GM18520 (cell line): ENCODE measurements around the gene DTD1.
A peak's percentile ranks its signal among the peaks of the same experiment; 100 is the strongest.

Source experiments
- ATAC-seq: cut with Tn5 transposase; IDR thresholded peaks from one replicate; pipeline ENCODE4 v1.9.1; 2021; ENCODE audit not compliant: unreplicated experiment

The DTD1 gene

GRCh38 chr20:18788021-18788420 is 200.2 kb downstream of the DTD1 start:
- ATAC-seq = no peak

DNA sequence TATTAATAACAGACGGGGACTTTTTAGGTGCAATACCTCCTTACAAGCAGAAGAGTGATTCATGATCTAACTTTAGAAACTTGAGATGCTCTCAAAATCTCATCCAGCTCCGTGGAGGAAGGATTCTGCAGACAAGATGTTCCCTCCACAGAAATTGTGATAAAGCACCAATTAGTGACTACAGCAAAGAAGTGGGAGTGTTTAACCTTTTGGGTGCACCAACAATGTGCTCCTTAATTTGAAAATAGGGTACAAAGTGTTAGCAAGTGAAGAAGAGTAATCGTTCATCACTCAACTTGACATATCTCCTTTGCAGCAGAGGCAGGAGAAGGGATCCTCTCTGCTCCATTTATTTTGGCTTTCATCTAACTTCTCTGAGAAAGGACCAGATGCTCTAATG is 202.9 kb downstream of the DTD1 start:
- no peak for ATAC-seq

GRCh38 chr20:18793625-18794427 is 206.0 kb downstream of the DTD1 start:
- ATAC-seq = peak; percentile 91

DNA sequence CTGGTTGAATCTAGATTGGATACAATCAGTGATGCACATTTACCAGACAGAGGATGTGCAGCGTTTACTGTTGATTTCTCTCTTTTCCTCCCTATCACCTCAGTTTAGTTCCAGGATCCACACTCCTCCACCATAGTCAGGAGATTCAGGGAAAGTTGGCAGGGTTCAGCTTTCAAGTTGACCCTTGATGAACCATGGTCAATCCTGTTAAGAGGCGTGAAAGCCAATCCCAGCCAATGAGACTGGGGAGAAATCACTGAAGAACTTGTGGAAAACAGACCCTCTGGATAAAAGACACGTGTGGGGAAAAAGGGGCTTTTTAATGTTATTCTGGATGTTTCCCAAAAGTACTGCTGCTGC is 206.6 kb downstream of the DTD1 start:
- ATAC-seq = no peak

GRCh38 chr20:18795366-18795765 is 207.5 kb downstream of the DTD1 start:
- ATAC-seq = no peak

DNA sequence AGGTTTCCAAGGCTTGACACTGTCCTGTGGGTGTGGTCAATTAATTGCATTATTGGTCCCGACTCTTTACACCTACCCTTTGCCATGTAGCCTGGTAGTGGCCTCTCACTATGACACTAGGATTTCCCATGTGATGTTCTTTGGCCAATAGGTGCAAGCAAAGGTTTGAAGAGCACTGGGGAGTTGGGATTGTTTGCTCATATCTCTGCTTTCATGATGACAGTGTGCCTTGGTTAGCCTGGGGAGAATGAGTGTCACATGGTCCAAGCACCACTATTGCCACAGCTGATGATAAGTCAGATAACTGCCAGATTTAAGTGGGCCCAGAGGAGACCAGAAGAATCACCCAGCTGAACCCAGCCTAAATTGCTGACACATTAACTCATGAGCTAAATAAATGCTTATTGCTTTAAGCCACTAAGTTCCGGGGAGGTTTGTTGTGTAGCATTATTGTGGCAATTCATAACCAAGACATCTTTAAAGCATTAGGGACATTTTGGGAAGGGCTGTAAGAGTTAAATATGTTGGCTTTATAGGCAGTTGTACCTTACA is 208.5 kb downstream of the DTD1 start:
- ATAC-seq = no peak

- ATAC-seq = no peak
These were observed 213.7 kb downstream of the DTD1 start for GRCh38 chr20:18801516-18801915.

DNA sequence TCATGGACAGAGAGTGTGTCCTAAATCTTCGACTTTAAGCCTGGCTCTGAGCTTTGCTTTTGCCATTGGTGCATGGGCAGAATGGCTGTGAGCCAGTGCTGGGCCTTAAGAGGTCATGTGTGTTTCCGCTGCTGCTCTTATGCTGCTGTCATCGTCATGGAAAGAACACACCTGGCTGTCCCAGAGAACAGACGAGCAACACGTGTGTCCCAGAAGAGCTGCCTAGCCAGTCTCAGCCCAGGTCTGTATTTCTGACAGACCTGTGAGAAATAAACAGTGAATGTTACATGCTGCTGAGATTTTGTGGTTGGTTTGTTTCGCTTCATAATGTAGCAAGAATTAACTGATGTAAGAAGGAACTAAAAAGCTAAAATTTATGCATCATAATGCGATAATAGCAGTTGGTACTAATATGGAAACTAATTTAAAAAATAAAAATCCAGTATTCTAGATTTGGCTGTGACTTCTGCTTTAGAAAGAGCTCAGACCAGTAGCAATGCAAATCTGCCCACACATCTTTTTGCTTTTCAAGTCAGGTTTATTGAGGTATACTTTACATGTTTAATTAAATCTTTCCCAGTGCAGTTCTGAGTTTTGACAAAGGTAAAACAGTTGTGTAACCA is 214.3 kb downstream of the DTD1 start:
- ATAC-seq = no peak

DNA sequence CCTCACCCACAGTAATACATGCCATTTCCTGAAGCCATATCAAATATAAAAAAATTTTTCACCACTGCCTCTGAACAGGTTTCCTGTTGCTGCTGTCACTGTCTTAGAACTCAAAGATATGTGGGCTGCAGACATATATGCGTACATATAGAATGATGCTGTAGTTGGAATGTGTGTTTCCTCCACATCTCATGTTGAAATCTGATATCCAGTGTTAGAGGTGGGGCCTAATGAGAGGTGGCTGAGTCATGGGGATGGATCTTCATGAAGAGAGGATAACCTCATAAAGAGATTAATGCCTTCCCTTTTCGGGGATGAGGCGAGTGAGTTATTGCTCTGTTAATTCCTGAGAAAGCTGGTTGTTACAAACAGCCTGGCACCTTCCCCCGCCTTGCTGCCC is 218.0 kb downstream of the DTD1 start:
- ATAC-seq = no peak

DNA sequence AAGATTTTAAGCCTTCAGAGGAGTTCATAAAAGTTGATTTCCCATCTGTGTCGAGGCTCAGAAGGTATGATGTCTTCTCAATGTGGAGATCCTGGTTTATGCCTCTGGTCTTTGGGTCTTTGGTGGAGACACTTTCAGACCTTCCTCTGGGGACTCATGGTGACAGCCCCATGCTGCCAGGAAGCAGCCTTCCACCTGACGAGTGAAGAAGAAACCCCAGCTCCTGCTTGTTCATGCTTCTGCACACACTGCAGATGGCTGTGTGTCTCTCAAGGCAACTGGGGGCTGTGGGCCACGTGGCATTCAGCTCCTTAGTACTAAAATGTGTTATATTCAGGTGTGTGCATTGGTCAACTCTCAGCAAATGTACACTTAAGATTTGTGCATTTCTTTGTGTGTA is 220.9 kb downstream of the DTD1 start:
- ATAC-seq = no peak

DNA sequence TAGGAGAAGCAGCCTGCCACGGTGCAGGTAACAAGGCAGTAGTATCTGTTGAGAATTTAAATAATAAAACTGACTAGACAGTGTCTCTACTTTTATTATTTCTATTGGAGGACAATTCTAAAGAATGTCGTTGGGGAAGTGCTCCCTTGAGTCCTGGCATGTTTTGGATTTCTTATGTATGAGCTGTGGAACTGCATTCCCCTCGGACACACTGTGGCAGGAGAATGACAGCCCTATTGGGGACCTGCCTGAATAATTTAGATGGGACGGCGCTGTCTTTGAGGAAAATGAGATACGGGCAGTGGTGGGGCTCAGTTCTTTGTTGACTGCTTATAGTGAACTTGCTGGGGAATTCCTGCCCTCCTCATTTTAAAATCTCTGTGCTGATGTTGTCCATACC is 223.3 kb downstream of the DTD1 start:
- no peak for ATAC-seq

DNA sequence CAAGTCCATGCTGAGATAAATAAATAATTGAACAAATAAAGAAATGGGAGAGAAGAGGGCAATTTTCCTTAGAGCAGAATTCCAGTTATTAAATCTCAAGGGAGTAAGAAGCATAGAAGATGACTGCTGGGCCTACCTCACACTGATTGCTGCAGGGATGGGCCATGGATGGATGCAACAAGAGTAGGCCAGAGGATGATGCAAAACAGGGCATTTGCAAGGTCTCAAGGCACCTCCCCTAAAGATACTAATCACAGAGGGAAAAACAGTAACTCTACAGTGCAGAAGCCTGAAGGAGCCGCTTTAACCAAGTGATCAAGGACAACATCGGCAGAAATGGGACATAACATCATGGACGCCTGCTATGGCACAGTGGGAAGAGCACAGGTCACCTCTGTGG is 224.1 kb downstream of the DTD1 start:
- ATAC-seq = no peak

GRCh38 chr20:18813483-18813882 is 225.6 kb downstream of the DTD1 start, which contains the start of gene SCP2D1:
Gene SCP2D1, plus strand, starts transcription at chr20:18813783. Its CDS starts 33 bp downstream, at chr20:18813816.
- ATAC-seq = no peak

DNA sequence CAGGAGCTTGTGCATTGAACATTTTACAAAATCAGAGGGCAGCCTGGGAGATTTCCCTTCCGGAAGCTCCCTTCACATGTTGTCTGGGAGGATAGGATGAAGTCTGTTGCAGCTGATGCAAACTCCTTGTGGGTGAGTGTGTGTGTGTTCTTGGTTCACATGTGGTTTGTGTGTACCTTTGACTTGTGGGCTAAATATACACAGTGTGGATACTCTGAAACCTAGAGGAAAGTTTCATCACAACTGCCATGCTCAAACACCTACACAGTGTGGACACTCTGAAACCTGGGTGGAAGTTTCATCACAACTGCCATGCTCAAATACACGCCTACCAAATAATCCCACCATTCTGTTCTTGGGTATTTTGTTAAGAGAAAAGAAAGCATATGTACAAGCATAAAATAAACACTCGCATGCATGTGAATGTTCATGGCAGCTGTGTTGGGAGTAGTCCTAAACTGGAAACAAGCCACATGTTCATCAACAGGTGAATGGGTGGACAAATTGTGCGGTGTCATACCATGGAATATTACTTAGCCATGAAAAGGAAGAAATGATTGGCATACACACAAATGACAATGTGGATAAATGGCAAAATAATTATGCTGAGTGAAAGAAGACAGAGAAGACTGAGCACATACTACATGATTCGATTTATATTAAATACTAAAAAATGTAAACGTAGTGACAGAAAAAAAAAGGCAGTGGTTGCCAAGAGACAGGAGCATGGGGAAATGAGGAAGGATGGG is 227.5 kb downstream of the DTD1 start:
- no peak for ATAC-seq
